Stomach (tissue), 9 donors: ENCODE measurements around the gene GREM2. TPM values are rescaled to one million over a fixed set of nuclear protein-coding genes. Genes with fewer than 3 reads are reported as not detected.

Experiments
- DNase-seq, 2 donors: peaks; one replicate each; pipeline versions ENCODE4 v3.0.0 to v3.0.0-alpha.2; 2013 to 2019
- H3K27ac ChIP-seq, 5 donors: fragments of 200-600 bp in 4 of 5; sonication (generic) in 4 of 5; one replicate each; pipeline ENCODE4 v1.5.1; 2013 to 2019; ENCODE audit warnings: mild to moderate bottlenecking in 1 of 5, moderate library complexity in 1 of 5
- H3K27me3 ChIP-seq, 3 donors: fragments of 200-600 bp; sonication (generic); one replicate each; pipeline ENCODE4 v1.5.1; 2017 to 2019; ENCODE audit warnings: mixed run types in 1 of 3
- H3K36me3 ChIP-seq, 4 donors: fragments of 200-600 bp; sonication (generic); 1 replicate in 3 of 4; 2 replicates in 1 of 4; pipeline ENCODE4 v1.5.1; 2016 to 2019
- H3K4me1 ChIP-seq, 4 donors: fragments of 200-600 bp; sonication (generic); one replicate each; pipeline ENCODE4 v1.5.1; 2016 to 2019
- H3K4me3 ChIP-seq, 4 donors: fragments of 200-600 bp; sonication (generic) in 3 of 4; one replicate each; pipeline ENCODE4 v1.5.1; 2016 to 2019; ENCODE audit warnings: mild to moderate bottlenecking in 1 of 4
- H3K9me3 ChIP-seq, 4 donors: fragments of 200-600 bp; sonication (generic); one replicate each; pipeline ENCODE4 v1.5.1; 2016 to 2019
- CTCF ChIP-seq, 7 experiments: fragments of 450-650 bp in 4 of 7; fragments of 200-600 bp in 3 of 7; sonication (generic) in 3 of 7; IDR thresholded peaks; one replicate each; pipeline ENCODE4 v1.5.1; 2016 to 2019; ENCODE audit warnings: antibody characterized with exemption in 7 of 7, control low read depth in 2 of 7, mild to moderate bottlenecking in 1 of 7
- EP300 ChIP-seq: sonication (generic); formaldehyde crosslinking; IDR thresholded peaks from one replicate; pipeline ENCODE4 v1.6.1; 2017; ENCODE audit warnings: antibody characterized with exemption
- POLR2A ChIP-seq, 4 donors: fragments of 450-650 bp; IDR thresholded peaks; one replicate each; pipeline ENCODE4 v1.6.1; 2016; ENCODE audit warnings: antibody characterized with exemption in 4 of 4, control low read depth in 2 of 4, mild to moderate bottlenecking in 1 of 4, moderate library complexity in 1 of 4
- POLR2AphosphoS5 ChIP-seq, 3 donors: sonication (generic); formaldehyde crosslinking; IDR thresholded peaks; one replicate each; pipeline ENCODE4 v1.6.1; 2016; ENCODE audit warnings: antibody characterized with exemption in 3 of 3
- WGBS, 5 donors: extraction: QIAGEN DNeasy Blood & Tissue Kit in 3 of 5; methylation state at CpG; one replicate each; pipeline versions ENCODE4 v1.1.5 to v1.1.7; 2013 to 2018; 5-methylcytosine and 5-hydroxymethylcytosine counted together
- intact Hi-C: fragments of 100-400 bp; cut with DNase I; formaldehyde crosslinking; loops from one replicate; pipeline ENCODE4 v1.15.1; 2023; ENCODE audit warnings: low total_unique reads
- polyA plus RNA-seq, 3 donors: library from polyadenylated mRNA; stranded (reverse); fragments of 200-250 nt; gene quantifications; one replicate each; pipeline ENCODE4 v1.2.3, GENCODE V29; 2013
- total RNA-seq, 5 donors: library from RNA; depleted of rRNA; stranded (reverse); fragments of >200 nt; gene quantifications; one replicate each; pipeline versions ENCODE4 v1.1.0 to v1.2.3, GENCODE V29; 2014 to 2016
- donor health status: healthy with polysubstance abuse.
- donor health status: Bipolar disorder and iron deficiency.
- donor health status: healthy.

GREM2 gene
- total and polyA plus RNA-seq, 8 donors: 0.45 to 10.5 (median 2.4) TPM; not detected in 1

DNA sequence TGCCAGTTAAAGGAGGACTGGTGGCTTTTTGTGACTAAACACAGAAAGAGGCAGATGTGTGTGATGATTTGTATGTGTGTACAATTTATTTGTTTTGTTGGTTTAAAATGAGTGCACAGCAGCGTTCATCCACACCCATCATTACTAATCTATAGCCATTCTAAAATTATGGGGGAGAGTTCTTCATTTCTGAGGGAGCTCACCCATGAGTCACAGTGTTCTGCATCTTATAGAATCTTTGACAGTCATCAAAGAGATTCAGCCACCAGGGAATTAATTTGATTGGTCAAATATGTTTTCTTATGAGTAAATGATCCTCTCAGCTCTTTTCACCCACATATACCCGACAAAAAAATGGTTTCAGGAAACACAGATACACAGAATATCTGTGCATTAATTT is 147.9 kb downstream of the GREM2 start:
- TF ChIP-seq EP300: no peak
- TF ChIP-seq POLR2AphosphoS5 (IDR thresholded peaks at IDR 0.05): no peak
- no peak for TF ChIP-seq CTCF (IDR thresholded peaks at IDR 0.05)
- TF ChIP-seq POLR2A (IDR thresholded peaks at IDR 0.05): no peak
- no peak for DNase-seq
- Histone ChIP-seq H3K4me1 (no peaks in the 10 kb centered on the region), H3K9me3 (no peaks in the 10 kb centered on the region), H3K36me3 (no peaks in the 10 kb centered on the region), H3K4me3 (no peak overlapping the region), H3K27me3 (no peaks in the 10 kb centered on the region), H3K27ac (no peak overlapping the region)
- WGBS, 5 donors: 86 to 91% (median 88%) methylated on average over 2 of the region's 2 CpGs
- intact Hi-C loops: no loop called here

DNA sequence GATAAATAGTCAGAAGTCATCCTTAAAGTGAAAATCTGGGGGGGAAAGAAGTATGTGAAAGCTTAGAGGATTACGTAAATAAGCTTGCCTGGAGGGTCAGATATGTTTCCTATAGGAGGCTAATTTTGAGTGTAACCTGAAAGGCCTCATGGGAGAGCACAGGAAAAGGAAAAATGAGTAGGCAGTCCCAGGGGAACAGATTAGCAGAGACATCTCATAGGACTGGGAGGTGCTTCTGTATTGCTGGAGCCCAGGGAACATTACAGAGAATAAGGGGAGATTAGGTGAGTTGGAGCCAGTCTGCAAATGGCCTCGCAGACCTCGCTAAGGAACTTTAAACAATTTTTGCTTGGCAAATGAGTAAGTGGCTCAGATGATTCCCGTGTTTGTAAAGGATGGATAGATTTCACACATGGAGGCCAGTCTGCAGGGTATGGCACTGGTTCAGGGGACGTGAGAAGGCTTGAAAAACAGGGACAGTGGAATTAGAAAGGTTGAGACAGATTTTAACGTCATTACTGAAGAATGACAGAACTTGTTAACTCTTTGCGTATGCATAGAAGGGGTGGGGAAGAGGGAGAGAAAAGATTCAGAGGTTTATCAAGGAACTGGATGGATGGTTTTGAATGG is 149.1 kb downstream of the GREM2 start:
- Histone ChIP-seq H3K4me1 (no peaks in the 10 kb centered on the region), H3K36me3 (no peaks in the 10 kb centered on the region), H3K4me3 (no peak overlapping the region), H3K27ac (no peak overlapping the region), H3K27me3 (no peaks in the 10 kb centered on the region), H3K9me3 (no peaks in the 10 kb centered on the region)
- TF ChIP-seq EP300: no peak
- TF ChIP-seq CTCF (IDR thresholded peaks at IDR 0.05): no peak
- TF ChIP-seq POLR2A (IDR thresholded peaks at IDR 0.05): no peak
- TF ChIP-seq POLR2AphosphoS5 (IDR thresholded peaks at IDR 0.05): no peak
- intact Hi-C loops: no loop called here
- WGBS, 5 donors: 67 to 76% (median 71%) methylated on average over 7 of the region's 7 CpGs
- DNase-seq: no peak

DNA sequence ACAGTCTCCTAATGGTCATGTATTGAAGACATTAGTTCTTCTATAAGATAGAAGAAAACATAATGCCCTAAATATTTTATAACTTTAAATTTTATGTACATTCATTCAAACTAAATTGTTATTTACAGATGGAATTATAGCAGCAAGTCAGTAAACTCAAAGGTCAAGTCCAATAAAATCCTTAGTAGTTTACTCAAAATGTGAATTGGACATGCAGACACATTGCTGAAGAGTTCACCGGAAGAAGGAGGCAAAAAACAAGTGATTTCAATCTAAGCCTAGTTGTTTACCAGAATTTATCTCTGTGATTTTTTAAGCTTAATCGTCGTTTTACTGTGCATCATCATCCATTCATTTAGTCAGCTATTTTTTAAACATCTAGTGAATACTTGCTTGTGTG is 149.7 kb downstream of the GREM2 start:
- no peak for DNase-seq
- 62 to 81% (median 69%) methylated on average over 3 of the region's 3 CpGs for WGBS, 5 donors
- intact Hi-C loops: no loop called here
- no peak overlapping the region for H3K4me3 ChIP-seq
- no peaks in the 10 kb centered on the region for H3K9me3 ChIP-seq
- H3K4me1 ChIP-seq: no peaks in the 10 kb centered on the region
- no peak overlapping the region for H3K27ac ChIP-seq
- no peak for TF ChIP-seq CTCF (IDR thresholded peaks at IDR 0.05)
- no peak for TF ChIP-seq EP300
- TF ChIP-seq POLR2A (IDR thresholded peaks at IDR 0.05): no peak
- TF ChIP-seq POLR2AphosphoS5 (IDR thresholded peaks at IDR 0.05): no peak
- H3K36me3 ChIP-seq: no peaks in the 10 kb centered on the region
- no peaks in the 10 kb centered on the region for H3K27me3 ChIP-seq

DNA sequence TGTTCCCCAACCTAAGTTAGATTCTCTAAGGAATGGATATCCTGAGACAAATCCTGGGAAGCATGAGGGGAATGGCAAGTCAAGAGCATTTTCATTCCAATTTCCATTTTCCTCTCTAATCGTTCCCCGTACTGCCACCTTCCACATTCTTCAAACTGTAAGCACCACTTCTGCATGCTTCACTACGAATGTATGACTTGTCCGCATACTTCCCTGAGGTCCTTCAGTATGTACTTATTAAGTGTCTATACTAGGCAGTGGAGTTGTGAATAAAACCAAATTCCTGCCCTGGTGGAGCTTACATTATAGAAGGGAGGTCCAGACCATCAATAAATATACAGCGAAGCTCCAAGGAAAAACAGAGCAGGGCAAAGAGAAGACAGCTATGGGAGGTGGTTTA is 154.8 kb downstream of the GREM2 start:
- TF ChIP-seq POLR2AphosphoS5 (IDR thresholded peaks at IDR 0.05) (no peak), EP300 (no peak), CTCF (IDR thresholded peaks at IDR 0.05) (no peak), POLR2A (IDR thresholded peaks at IDR 0.05) (no peak)
- DNase-seq: no peak
- Histone ChIP-seq H3K27me3 (no peaks in the 10 kb centered on the region), H3K9me3 (no peaks in the 10 kb centered on the region), H3K36me3 (no peaks in the 10 kb centered on the region), H3K4me3 (no peak overlapping the region), H3K27ac (no peak overlapping the region), H3K4me1 (no peaks in the 10 kb centered on the region)
- WGBS, 5 donors: 89 to 97% (median 93%) methylated on average over 5 of the region's 5 CpGs
- intact Hi-C loops: no loop called here
